ENCODE results near the gene FUT8.
"Not testable (repeated sequence)": the region's sequence is repeated elsewhere in the genome, so short reads cannot be mapped to it uniquely, and the experiment has no call there.

GRCh38 chr14:65716813-65717212 lies 304.3 kb downstream of the FUT8 start:
- TF ChIP-seq CTCF, POLR2A (IDR thresholded peaks at IDR 0.05): not testable (repeated sequence)
